Right ventricle myocardium superior (tissue), 1 donor: ENCODE results near the gene MLLT3. TPM values are rescaled to one million over a fixed set of nuclear protein-coding genes. Genes with fewer than 3 reads are reported as not detected.

Experiments used
- ATAC-seq: fragments of 200-7000 bp; cut with Tn5 transposase; one replicate; pipeline ENCODE4 v1.9.1; 2020; ENCODE audit warnings: mild to moderate bottlenecking; ENCODE audit not compliant: poor library complexity
- DNase-seq: peaks from one replicate; pipeline ENCODE4 v3.0.0-alpha.2; 2020
- intact Hi-C: fragments of 100-400 bp; cut with DNase I; formaldehyde crosslinking; loops from one replicate; pipeline ENCODE4 v1.11.2; 2022
- total RNA-seq: library from RNA; stranded (reverse); fragmentation: NEBNext Ultra II Directional; extraction: Animal tissue kit (Norgen Biotek cat#: 25700); gene quantifications from one replicate; pipeline ENCODE4 v1.2.1, GENCODE V29; 2021
- donor health status: DM: no; HTN: yes; CAD: no; lungs with severe emphysema.

Gene MLLT3
- total RNA-seq, 1 donor from 2014 or later = 11.4 TPM

DNA sequence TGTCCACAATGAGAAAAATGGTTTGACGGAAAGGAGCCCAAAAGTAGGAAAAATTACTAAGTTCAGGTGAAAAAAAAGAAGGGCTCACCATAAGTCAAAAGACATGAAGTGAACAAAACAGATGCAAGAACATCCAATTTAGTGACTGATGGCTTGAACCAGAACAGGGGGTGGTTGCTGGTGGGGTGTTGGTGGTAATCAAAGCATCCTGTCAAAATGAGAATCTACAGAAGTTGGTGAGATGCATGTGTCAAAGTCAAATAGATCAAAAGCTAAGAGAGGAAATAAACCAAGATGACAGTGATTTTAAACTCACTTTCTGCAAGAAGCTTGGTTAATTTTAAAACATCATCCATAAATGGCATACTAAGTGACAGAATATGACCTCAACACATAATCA, 117.4 kb downstream of the MLLT3 start:
- ATAC-seq (no peak), DNase-seq (no peak)
- intact Hi-C loops = no loop called here

DNA sequence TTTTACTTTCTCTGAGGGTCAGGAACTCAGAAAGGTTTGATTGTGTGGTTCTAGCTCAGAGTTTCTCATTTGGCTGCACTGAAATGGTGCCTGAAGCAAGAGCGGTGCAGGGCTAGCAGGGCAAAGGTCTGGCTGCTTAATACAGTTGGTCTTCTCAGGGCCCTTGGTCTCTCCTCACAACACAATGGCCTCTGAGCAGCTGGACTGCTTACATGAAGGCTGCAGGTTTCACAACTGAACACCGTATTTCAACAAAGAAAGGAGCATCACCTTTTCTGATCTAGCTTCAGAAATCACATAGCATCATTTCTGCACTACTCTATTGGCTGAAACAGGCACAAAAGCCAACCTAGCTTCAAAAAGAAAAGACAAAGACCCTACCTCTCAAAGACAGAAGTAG, 122.2 kb downstream of the MLLT3 start:
- ATAC-seq = no peak
- DNase-seq = no peak
- intact Hi-C loops = no loop called here

DNA sequence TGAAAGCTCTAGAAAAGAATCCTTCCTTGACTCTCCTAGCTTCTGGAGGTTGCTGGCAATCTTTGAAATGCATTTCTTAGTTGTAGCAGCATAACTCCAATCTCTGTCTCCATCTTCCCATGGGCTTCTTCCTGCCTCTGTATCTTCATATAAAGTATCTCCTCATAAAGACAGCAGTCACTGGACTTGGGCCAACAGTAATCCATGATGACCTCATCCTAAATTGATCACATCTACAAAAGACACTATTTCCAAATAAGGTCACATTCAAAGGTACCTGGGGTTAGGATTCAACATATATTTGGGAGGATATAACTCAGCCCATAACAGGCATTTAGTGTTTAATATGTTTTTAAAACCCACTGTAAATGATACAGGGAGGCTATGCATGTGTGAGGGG, 123.3 kb downstream of the MLLT3 start:
- intact Hi-C loops = no loop called here
- ATAC-seq = no peak
- no peak for DNase-seq

DNA sequence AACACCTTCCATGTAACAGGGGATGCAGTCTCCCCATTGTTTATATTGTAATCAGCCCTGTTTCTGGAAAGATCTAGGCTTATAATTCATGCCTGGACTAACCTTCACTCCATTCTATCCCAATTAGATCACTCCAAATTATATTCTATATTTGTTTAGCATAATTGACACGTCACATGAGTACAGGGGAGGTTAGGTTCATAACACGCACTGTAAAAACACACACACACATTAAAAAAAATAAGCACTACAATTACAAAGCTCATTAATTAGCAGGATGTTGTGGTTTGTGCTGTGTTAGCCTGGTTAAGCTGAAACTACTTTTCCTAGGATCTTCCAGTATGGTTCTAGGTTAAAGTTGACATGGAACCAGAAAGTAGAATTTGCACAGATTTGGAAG, 126.0 kb downstream of the MLLT3 start:
- ATAC-seq = no peak
- intact Hi-C loops = no loop called here
- no peak for DNase-seq

DNA sequence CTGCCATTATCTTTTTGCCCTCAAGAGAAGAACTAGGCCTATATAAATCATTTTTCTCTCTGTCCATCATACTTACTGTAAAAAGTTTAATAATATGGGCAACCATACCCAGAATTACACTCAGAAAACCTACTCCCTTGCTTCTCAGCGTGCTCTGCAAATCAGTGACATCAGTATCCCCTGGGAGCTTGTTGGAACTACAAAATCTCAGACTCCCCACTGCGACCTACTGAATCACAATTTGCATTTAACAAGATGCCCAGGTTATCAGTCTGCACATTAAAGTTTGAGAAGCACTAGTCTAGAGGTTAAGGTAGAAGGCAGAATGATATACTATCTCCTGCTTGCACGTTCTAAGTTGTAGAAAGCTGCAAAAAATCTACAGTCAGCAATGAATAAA, 127.2 kb downstream of the MLLT3 start:
- intact Hi-C loops = no loop called here
- ATAC-seq (no peak), DNase-seq (no peak)

DNA sequence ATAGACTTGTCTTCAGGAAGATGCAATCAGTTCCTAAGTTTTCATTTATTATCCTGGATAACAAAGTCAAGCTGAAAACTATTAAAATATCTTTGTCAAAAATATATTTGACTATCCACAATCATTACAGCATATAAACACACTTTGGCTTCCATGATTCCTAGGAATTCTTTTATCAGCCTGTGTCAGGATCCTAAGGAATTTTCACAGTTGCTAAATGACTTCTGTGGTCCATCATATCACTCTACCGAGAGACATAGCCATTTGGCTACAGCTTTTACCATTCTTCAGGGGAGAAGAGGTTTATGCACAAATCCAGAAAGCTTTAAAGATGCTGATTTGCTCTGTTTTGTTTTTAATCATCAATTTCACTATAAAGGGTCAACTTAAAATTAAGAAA, 128.3 kb downstream of the MLLT3 start:
- intact Hi-C loops = no loop called here
- no peak for ATAC-seq
- DNase-seq = no peak

DNA sequence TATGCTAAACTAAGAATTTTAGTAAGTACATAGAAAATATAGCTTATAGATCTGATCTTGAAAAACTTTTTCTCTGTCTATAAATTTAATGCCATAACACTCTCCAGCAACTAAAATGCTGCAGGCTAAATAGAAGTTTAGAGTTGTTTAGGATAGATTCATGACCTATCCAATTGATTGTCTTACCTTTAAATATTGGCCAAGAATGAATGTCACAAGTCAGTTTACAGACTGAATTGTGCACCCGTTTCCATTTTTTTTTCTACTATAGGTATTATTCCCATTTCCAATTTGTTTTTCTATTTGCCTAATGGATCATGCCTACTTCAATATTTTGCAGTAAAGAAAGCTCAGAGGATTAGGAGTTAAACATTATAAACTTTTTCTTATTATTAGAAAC, 129.5 kb downstream of the MLLT3 start:
- intact Hi-C loops = no loop called here
- no peak for DNase-seq
- ATAC-seq = no peak

DNA sequence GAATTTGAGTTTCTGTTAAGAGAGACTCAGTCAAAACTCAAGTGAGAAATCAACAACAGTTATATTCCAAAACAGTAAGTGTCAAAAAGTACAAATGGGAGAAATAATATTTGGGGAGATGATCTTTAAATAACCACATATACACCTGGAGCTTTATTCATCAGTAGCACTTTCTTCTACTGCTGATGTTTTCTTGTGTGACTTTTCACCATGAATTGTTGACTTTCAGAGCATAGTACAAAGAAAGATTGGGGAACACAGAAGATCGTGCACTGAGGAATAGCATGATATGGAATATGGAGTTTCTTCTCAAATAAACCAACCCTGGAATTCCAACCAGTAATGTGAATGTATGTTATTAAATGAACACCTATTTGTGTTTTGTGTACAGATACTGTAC, 130.7 kb downstream of the MLLT3 start:
- DNase-seq (no peak), ATAC-seq (no peak)
- intact Hi-C loops = no loop called here

DNA sequence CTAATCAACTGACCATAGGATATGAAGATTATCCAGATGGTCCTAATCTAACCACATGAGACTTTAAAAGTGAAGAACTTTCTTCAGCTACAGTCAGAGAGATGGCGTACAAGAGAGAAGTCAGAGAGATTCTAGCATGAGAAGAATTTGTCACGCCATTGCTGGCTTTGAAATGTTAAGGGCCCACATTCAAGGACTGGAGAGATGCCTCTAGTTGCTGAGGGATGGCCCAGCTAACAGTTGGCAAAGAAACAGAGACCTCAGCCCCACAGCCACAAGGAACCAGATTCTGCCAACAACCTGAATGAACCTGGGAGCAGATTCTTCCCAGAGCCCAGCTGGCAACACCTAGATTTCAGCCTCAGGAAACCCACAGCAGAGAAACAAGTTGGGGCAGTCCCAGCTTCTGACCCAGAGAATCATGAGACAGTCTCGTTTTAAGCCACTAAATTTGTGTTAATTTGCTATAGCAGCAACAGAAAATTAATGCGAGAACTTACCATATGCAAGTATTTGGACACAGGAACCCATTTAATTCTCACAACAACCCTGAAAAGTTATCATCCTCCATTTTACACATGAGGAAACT, 132.0 kb downstream of the MLLT3 start:
- DNase-seq (no peak), ATAC-seq (no peak)
- intact Hi-C loops = no loop called here

DNA sequence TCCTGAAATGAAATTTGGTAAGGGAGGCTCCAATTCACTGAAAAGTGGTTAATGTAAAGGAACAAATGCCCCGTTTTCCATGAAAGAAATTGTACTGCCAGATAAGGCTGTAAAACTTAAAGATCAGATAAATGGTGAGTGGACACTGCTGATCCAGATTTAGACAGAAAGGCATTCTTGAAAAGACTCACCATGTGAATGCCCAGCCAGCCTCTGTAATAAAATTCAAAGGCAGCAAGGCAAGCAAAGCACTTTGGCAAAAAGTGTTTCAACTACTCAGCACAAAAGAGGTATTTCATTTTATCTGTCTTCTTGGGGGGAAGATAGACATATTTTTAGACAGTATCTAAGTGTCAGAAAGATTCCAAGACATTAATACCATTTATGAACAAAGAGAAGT, 133.6 kb downstream of the MLLT3 start:
- no peak for ATAC-seq
- intact Hi-C loops = no loop called here

DNA sequence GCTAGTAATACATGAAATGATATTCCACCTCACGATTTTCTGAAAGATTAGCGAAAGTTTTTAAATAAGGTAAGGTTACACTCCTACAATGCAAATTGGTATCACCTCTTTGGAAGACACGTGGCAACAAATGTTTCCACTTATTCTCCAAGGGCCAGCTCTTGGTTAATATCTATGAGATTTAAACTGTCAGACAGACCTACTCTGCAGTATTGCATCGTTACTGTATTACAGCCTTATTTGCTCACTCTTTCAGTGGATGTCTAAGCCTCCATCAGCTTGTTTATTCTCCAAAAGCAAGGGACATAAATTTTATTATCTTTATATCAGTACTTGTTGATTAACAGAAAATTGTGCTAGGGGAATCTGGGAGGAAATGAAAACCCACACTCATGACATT, 135.7 kb downstream of the MLLT3 start:
- DNase-seq (no peak), ATAC-seq (no peak)
- intact Hi-C loops = no loop called here

More for the DNA sequence above, 133.6 kb downstream of the MLLT3 start:
- no peak for DNase-seq

DNA sequence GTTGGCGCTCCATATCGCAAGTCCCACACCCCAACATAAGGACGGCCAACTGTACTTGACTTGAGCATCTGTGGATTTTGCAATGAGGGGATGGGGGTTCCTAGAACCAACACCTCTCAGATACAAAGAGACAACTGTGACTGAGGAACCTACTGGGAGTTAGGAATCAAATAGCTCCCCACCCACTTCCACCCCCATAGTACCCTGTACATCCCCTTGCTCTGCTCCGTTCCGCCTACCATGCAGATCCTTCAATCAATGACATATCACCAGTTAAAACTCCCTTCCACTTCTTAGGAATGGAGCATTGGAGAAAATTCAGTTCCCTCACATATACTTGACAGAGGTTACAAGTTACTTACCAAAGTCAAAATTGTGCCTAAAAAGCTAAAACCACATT, 140.9 kb downstream of the MLLT3 start:
- intact Hi-C loops = no loop called here
- ATAC-seq (no peak), DNase-seq (no peak)

DNA sequence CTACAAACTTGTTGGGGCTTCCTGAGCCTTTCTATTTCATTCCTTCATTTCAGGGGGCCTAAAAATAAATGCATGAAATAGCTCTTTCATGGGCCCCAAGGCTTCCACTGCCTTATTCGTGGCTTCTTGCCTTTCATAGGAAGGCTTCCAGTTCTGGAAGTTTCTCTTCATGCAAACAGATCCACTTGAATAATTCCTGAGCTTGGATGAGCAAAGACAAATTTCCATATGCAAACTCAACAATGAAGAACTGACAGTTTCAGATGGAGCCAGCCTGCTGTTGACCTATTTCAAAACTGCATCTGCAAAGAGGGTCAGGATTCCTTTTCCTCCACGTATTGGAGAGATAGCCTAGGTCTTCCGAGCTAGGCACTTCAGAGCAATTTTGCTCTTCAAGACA, 142.1 kb downstream of the MLLT3 start:
- DNase-seq (no peak), ATAC-seq (no peak)
- intact Hi-C loops = no loop called here

DNA sequence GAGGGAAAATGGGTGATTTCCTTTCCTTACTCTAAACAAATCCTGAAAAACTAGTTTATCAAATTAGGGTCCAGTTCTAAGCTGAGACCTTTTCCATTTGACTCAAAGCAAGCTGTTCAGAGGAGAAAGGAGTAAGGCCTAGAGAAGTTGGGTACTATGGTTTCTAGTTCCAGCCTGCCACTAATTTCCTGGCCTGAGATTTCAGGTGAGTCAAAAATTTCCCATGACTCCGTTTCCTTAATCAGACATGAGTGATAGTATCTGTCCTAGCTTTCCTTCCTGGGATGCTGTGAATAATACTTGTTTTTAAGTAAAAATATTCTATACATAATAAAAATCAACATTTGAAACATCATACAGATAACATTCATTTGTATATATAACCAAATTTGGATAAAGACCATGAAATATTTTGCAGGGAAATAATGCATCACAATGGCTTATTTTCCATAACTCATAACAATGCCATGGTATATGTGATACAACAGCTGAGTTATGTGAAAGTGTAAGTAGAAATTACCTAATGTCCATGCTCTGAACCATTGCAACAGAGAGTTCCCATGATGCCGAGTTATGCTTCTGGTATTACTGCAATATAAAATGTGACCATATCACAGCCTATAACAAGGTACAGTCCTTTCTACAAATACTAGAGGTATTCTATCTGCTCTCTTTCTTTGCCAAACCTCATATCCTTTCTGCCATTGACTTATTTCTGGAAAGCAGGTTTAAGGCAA, 142.7 kb downstream of the MLLT3 start:
- intact Hi-C loops = no loop called here
- ATAC-seq = no peak
- DNase-seq = no peak

DNA sequence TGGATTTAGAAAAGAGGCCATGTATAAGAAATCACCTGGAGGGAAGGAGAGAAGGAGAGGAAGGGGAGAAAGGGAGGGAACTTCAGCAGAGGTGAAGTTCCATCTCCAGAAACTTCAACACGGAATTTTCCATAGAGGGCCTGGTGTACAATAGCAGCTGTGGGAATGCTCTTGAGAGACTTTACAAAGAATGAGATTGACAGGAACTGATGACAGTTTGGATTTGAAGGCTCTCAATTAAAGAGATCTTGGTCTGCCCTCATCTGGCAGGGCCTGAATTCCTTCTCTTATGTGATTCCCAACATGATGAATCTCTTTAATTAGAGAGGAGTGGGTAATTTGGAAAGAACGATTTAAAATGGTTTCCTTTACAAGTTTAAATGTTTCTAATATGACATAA, 143.5 kb downstream of the MLLT3 start:
- peak; percentile 41 for ATAC-seq
- DNase-seq = no peak
- intact Hi-C loops = no loop called here

DNA sequence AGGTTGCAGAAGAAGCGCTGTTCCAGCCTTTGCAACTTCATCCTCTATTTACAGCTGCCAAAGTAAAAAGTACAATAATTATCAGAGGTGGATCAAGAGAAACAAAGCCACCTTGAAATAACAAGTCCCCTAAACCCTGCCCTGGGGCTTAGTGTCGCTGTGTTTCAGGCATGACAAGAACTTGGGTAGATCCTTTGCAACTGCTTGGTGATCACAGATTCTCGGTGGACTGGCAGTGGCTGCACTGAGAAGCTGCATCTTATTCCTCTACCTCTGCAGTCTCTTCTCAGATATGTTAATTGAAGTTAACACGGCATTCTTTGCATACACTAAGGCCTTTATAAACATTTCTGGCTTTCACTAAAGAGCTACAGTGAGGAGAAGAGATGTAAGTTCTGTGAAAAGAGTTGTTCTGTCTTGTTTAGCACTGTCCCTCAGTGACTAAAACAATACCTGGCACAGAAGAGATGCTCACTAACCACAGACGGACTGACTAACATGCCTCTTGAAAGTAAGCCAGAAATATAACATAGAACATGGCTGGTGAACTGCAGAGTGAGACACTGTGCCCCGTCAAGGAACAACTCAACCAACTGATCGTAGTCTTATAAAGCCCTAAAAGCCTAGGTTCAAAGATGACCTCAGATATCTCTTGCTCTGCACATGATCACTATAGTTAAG, 144.2 kb downstream of the MLLT3 start:
- no peak for DNase-seq
- ATAC-seq = no peak
- intact Hi-C loops = no loop called here

DNA sequence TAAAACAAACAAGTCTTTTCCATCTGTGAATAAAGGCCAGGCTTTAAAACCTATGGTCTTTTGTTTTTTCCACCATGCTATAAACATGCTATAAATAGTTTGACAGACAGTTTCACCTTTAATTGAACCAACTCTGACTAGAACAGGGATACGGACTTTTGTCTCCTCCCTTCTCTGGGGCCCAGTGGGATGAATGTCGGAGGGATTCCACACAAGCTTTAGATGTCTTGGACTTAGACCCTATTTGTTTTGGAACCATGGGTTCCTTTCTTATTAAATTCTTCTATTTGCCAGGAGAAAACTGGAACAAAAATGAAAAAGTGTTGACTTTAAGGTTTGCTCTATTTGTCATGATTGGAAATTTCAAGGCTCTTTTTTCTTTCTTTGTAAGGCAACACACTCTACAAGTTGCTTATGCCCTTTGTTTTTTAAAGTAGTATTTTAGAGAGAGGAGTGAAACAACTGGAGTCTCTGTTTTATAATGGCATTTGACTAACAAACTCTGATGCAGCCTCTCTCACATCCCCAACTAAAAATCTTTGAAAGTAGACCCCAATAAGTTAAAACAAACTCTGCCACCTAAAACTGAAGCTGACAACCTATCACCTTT, 145.3 kb downstream of the MLLT3 start:
- ATAC-seq = peak; percentile 70

DNA sequence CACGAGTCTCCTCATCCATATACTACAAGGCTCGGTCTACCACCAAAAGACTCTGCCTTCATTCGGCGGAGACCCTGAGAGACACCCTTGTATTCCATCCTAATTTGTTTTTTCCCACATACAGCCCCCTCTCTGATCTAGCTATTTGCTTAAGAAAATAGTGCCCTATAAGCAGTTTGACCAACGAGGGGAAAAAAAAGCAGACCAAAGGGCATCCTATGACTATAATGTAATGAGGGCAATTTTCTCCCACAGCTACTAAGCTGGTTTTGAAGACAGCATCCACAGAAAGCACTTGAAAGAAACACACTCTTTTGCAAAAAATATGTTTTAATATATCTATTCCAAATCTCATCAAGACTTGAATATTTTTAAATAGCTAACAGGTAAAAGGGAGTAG, 147.8 kb downstream of the MLLT3 start:
- intact Hi-C loops = no loop called here
- ATAC-seq (no peak), DNase-seq (no peak)

More for the DNA sequence above, 145.3 kb downstream of the MLLT3 start:
- intact Hi-C loops = no loop called here
- DNase-seq = no peak

DNA sequence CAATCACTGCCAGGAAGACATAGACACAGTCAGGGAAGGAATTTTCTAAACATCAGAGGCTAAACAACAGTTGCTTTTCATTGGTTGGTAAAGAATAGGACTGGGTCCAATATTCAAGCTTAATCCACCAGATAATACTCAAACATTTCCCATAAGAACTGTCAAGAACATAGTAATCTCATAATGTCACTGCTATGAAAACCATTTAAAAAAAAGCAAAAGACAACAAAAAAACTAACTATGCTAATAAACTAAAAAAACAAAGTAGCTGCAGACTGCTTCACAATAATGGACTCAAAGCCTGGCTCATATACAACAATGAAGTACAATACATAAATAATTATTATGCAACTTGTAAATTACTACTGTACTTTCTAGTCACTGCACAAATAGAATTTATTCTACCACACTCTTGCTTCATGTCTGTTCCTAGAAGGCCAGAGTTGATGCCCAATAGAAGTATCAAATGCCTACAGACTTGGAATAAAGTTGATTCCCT, 148.7 kb downstream of the MLLT3 start:
- intact Hi-C loops = no loop called here
- peak; percentile 32 for ATAC-seq
- DNase-seq = no peak
